NCI-H2081 (cell line): ENCODE data around the gene GHRH.

ENCODE experiments used
- DNase-seq, 2 experiments: peaks; one replicate each; lab custom pipeline; 2025; lab: John Stamatoyannopoulos, UW

The GHRH gene, protein sequence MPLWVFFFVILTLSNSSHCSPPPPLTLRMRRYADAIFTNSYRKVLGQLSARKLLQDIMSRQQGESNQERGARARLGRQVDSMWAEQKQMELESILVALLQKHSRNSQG

DNA sequence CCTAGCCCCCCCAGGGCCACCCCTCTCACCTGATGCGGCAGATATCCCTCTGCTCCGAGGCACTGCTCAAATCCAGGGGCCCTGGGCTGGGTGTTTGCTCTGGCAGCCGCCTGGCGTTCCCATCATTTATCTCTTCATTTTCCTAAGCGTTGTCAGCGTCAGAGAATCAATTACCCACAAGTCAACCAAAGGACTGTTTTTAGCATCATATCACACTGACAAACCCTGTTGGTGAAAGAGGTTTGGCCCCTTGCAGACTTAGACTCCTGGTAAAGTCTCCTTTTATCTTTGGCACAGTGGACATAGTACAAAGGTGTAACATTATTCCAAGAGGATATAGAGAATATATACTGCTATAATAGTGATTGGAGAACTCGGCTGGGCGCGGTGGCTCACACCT lies at the start of gene GHRH:
Gene GHRH (minus strand): TSS at position 101 of the 400 bp plus-strand sequence. CDS start 4,925 bp downstream, outside the sequence.
- DNase-seq = no peak

DNA sequence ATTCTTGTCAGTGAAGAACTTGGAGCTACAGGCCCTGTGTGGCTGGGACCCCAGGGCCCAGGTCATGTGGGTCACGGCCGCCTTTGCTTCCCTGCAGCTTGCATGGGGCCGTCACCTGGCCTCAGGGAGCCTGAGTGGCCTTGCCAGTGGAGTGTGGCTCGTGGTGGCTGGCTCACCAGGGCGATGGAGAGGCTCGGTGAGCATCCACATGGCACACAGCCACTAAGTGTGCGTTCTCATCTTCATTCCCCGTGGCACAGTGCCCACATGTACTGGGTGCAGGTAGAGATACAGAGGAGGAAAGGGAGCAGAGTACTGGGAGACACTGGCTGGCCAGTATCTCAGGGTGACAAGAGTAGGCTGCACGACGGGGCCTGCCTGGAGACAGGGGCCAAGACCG lies 49.3 kb upstream of the GHRH start:
- DNase-seq = no peak

DNA sequence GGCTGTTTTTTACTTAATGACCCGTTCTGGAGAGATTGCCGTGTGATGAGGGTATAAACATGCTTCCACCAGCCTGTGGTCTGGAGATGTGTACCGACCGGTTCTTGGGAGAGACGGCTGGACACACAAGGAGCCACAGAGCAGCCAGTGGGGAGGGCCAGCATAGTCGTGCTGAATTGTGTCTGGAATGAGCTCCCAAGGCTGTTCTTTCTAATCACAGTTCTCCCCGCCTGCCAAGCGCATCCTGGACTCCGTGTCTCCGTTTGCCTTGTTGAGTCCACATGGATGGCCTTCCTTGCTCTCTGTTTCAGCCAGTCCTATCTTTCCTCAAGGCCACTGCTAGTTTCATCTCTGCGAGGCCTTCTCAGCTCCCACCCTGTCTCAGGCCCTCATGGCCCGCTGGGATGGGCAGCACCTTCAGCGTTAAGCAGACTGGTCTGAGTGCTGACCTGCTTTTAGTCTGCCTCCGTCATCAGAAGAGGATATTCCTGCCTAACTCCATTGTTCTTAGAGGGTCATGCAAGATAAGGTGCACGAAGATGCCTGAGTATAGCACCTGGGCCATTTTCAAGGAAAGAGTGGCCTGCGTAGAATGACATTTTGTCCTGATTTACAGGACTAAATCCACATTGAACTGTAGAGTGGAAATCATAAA lies 48.4 kb upstream of the GHRH start:
- no peak for DNase-seq

DNA sequence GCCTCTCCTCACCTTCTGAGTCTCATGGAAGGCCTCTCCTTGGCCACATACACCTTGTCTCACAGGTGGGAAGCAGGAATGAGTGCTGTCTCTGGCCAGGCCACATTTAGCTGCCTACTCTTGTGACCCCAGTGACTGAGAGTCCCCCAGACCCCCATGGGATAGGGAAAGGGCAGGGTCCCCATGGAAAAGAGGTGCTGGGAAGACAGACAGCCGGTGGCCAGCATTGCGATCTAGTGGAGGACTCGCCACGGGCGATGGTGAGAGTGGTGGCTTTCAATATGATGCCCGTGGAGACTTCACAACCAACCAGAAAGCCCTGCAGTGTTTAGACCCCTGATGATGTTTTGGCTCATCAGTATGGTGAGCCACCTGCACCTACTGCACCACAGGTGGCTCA lies 47.7 kb upstream of the GHRH start:
- no peak for DNase-seq

DNA sequence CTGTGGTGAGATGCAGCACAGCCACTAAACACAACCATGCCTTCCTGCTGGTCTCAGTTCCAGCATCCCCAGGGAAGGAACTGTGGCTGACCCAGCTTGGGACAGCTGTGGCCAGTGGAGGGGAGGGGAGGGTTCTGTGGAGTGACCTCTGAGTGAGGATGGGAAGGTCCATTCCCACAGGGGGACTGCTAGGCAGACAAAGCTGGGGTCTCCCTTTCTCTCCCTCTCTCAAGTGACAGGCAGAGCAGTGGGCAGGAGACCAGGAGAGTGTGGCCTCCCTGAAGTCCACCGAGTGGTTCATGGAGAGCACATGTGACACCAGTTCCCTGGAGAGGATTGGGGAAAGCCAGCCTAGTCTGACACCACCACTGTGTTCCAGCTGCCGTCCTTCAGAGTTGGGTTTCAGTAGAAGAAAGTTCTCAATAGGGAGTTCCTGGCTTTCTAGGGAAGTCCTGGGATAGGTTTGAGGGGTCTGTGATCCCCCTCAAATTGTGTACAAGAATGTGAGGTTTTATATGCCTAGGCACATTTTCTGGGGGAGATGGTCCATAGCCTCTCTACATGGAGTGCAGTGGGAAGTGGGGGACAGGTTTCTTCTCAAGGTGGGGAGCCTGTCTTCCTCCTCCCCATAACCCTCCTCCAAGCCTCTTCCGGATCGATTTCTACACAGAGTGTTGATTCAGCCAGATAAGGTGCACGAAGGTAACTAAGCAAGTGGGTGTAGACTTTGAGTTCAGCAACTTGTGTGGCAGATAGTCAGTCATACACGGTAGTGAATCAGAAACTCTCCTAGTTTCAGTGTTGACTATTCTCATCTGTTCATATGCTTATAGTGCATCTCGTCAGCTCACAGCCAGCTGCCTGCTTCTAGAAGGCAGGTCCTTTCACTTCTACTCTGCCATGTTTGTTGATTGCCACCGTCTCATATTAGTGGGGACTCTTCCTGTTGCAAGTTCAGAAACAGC lies 46.8 kb upstream of the GHRH start:
- DNase-seq = no peak

DNA sequence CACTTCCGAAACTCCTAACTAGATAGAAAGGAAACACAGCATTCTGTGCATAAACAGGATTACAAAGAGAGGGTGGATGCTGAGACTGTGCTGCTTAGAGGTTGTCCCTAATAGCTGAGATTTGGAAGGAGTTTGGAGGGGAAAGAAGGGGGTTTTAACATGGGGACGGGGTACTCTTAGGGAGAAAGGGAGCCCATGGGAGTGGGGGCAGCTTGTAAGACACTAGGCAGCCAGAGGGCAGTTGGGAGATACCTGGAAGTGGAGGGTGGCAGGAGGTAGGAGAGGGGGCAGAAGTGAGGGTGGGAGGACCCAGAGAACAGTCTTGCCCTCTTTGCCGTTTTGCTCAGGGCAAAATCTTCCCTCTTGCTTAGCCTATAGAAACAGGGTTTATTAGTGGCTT lies 44.2 kb upstream of the GHRH start:
- DNase-seq = no peak

DNA sequence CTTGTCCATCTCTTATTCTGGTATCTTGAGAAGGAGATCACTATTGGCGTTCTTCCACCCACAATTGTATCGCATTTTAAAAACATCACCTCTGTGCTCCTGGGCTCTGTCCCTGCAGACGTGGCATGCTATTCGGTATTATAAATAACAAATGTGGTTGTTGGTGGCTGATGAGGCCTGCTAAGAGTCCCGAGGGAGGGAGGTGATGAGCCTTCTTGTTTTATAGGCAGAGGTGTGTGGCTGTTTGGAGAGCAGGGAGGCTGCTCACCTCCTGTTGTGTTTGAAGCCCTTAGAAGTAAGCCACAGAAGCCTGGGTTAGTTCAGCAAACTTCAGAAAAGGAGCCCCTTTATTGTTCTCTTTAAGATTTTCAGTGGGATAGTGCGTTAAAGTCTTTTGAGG lies 43.5 kb upstream of the GHRH start:
- DNase-seq = no peak

DNA sequence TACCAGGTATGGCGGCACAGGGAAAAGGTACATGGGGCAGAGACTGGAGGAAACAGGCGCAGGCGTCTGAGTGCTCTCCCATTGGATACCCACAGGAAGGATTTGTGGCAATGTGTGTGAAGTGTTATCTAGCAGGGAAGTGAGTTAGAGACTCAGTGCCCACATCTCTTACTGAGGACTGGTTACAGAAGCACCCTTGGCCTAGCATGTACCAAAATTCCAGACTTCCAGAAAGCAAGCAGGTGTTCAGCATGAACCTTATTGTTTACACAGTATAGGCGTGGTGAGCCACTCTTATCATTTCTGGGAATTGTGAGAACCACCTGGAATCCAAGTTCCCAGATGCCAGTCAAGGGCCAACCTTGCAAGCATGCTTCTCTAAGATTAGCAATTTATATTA lies 42.0 kb upstream of the GHRH start:
- no peak for DNase-seq

DNA sequence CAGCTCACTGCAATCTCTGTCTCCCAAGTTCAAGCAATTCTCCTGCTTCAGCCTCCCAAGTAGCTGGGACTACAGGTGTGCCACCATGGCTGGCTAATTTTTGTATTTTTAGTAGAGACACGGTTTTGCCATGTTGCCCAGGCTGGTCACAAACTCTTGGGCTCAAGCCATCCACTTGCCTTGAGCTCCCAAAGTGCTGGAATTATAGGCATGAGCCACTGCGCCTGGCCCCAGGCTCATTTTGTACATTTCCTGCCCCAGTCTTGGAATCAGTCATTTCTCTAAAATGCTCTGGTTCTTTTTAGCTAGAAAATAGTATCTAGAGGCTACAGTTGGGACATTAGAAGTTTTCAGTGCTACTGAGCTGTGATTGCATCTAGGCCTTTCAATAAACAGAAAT lies 41.4 kb upstream of the GHRH start:
- DNase-seq = no peak

DNA sequence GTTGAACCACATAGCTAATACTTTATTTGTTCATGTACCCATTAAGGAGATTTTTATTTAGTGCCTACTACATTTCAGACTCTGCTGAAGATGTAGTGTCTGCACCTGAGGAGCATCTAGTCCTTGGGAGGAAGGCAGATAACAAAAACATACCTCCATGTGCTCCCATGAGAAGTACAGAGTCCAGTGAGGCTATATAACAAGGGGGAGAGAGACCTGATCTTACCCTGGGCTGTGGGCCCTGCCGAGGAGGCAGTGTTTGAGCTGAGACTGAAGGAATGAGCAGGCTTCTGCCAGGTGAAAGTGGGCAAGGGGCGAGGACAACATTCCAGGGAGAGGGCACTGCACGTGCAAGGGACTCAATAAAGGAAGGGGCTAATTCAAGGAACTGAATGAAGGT lies 39.9 kb upstream of the GHRH start:
- DNase-seq = no peak

DNA sequence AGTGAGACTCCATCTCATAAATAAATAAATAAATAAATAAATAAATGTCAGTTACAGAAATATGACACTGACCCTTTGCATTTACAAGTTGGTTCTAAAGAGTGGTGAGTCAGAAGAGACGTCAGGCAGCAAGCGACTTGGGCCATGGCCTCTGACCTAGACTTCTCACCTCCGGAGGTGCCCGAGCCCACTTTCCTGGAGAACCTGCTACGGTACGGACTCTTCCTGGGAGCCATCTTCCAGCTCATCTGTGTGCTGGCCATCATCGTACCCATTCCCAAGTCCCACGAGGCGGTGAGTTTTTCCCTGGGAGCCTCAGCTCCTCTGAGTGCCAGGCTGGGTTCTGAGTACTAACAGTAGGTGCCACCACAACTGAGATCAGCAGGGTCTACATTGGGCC lies 39.5 kb upstream of the GHRH start:
- no peak for DNase-seq

DNA sequence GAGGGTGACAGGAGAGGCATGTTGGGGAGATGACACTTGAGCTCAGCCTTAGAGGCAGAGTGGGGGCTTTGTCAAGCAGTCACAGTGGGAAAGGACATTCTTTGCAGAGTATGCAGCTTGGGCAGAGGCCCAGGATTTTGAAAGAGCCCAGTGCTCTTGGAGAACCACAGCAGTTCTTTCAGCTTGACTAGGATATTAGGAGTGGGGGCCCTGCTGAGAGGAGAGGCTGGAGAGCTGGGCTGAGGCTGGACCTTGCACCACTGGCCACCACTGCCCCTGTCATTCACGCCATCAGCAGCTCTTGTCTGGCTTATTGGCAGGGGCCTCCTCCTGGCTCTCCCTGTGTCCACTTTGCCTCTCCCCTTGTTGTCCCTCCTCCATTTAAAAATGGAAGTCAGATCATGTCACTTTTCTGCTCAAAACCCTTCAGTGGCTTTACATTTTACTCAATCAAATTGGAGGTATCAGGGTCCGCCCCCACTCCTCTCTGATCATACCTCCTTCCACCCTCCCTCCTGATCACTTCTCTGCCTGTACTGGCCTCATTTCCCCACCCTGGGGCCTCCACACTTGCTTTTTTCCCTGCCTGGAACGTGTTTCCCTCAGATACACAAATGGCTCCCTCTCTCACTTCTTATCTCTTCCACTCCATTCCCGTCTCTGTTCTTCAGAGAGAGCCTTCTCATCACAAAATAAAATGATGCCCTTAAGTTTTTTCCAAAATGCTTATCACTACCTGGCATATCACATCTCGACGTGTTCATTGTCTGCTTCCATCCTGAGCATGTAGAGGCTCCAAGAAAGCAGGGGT lies 38.3 kb upstream of the GHRH start:
- no peak for DNase-seq

DNA sequence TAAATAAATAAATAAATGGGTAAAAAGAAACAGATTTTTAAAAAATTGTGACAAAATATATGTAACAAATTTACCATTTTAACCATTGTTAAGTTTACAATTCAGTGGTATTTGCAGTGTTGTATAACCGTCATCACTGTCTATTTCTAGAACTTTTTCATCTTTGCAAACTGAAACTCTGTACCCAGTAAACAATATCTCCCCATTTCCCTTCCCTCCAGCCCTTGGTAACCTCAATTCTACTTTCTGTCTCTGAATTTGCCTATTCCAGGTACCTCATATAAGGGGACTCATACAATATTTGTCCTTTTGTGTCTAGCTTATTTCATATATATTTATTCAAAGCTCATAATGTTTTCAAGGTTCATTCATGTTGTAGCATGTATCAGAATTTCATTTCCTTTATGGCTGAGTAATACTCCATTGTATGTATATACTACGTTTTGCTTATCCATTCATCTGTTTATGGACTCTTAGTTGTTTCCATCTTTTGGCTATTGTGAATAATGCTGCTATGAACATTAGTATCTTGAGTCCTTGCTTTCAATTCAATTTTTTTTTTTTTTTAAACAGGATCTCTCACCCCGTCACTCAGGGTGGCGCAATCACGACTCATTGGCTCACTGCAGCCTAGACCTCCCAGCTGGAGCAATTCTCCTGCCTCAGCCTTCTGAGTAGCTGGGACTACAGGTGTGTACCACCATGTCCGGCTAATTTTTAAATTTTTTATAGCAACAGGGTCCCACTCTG lies 36.8 kb upstream of the GHRH start:
- no peak for DNase-seq

DNA sequence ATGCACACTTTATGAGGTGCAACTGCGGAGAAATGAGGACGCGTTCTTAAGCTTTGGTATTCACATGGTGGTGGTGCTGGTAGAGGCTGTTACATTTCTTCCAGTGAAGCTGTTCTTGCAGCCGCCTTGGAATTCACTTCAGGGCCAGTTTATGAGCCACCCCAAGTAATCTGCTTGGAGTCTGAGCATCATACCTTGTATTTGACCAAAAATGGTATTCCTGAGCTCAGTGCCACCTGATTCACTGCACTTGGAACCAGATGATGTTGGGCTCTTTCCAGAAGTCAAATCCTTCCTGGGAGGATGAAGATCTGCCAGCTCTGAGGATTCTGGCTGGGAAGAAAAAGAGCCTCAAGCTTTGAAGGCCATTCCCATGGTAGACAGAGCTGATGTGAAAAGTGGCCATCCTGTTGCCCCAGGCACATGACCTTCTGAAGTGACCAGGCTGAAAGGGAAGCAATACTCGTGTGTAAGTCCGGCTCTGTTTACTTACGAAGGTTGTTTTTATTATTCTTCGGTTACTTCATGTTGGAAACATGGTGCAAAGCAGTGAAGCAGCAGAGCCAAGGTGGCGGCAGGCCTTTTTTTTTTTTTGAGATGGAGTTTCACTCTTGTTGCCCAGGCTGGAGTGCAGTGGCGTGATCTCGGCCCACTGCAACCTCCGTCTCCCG lies 35.6 kb upstream of the GHRH start:
- DNase-seq = no peak

DNA sequence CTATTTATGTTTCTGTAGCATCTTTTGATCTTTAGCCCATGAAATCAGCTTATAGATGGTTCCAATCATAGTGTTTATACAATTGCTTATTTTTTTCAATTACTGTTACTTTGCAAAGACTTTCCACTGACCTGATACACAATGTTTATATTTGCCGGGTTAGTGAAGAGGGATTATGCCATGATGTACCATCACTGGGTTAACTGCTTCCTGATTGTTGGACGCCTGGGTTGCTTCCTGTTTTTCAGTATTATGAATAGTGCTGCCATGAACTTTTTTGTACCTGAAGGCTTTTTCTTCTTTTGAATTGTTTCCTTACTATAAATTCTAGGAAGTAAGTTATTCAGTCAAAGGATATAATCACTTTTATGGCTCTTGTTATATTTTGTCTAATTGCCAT lies 34.8 kb upstream of the GHRH start:
- no peak for DNase-seq

DNA sequence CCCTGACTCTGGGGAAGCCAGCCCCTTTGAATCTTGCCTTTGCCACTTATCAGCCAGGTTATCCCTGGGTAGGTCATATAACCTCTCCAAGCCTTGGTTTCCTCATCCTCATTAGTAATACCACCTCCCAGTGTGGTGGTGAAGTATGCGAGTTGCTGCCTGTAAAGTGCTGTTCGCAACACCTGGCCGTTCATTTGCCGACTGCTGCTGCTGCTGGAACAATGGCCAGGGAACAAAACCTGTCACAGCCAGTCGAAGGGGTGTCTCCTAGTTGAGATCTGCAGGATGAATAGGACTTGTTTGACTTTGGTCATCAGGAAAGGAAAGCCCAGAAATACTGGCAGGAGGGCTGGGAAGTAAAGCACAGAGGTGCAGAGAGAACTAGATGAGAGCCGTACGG lies 34.0 kb upstream of the GHRH start:
- peak; percentile 73 to 90 for DNase-seq

DNA sequence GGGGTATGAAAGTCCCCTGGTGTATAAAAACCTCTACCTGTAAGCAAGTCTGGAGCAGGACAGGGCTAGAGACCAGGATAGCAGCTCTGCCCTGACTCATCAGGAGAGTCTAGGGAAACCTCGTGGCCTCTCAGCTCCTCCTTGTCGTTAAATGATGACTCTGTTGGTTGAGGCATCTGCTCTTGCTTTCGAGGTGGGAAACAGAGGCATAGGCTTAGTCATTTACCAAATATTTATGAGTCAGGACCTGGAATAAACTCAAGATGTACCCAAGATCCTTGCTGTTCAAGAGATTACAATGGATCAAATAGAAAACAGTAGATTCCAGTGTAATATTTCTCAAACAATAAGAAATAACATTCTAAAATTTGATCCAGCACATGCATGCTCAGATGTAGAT lies 33.4 kb upstream of the GHRH start:
- DNase-seq = no peak

DNA sequence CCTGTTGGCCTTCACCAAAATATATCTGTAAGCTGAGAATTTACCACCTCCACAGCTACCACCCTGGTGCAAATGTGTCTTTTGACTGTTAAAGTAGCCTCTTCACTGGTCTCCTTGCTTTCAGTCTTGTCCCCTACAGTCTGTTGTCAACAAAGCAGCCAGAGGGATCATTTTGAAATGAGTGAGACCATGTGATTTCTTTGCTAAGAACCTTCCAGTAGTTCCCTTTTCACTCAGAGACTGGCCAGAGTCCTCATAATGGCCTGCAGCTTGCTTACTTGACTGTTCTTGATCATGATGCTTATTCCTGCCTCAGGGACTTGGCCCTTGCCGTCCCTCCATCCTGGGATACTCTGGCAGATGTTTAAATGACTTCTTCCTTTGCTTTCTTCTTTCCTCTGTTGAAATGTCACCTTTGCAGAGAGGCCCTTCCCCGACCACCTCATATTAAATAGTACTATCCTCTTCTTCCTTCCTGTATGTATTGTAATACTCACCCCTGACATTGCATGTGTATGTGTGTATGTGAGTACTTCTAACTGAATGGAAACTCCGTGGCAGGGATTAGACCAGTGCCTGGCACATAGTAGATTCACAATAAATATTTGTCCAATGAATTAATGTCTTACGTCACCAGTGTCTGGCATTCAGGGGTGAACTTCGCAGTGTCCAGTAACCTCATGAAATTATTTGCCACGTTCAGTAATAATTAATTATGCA lies 32.8 kb upstream of the GHRH start:
- no peak for DNase-seq

DNA sequence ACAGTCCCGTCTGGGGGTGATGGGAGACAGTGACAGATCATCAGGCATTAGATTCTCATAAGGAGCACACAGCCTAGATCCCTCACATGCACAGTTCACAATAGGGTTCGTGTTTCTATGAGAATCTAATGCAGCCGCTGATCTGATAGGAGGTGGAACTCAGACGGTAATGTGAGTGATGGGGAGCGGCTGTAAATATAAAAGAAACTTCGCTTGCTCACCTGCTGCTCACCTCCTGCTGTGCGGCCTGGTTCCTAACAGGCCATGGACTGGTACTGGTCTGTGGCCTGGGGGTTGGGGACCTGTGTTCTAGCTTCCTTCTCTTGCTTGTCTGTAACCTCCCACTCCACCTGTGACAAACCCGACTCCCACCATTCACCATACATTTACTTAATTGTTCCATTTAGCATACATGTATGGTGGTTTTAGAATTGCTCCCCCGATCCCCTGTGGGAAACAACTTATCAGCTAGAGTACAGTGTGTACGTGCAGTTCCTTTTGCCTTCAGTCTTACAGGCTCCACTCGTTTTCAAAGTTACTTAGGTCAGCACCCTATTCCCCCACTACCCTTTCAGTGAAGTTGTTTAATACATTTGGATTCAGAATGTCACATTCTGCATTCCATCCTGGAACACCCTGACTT lies 31.8 kb upstream of the GHRH start:
- no peak for DNase-seq

DNA sequence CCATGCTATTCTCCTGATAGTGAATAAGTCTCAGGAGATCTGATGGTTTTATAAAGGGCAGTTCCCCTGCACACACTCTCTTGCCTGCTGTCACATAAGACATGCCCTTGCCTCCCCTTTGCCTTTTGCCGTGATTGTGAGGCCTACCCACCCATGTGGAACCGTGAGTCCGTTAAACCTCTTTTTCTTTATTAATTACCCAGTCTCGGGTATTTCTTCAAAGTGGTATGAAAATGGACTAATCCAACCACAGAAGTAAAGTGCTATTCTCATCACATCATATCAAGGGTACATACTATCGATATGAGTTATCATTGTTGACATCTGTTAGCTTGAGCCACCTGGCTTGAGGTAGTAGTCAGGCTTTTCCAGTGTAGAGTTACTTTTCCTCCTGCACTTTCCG lies 30.1 kb upstream of the GHRH start:
- DNase-seq = no peak
